H1 (cell line): Measurements from ENCODE around the gene POC1B. TPM values are rescaled to one million over a fixed set of nuclear protein-coding genes. Genes with fewer than 3 reads are reported as not detected.

Experiments used
- CTCF ChIA-PET: fragments of 300-600 bp; sonication (Branson Sonifier 250); formaldehyde crosslinking; loops from one replicate; lab custom pipeline; 2021; ENCODE audit not compliant: partially characterized antibody; lab: Charles Lee
- POLR2A ChIA-PET: fragments of 300-600 bp; sonication (Branson Sonifier 250); formaldehyde crosslinking; loops from one replicate; lab custom pipeline; 2021; ENCODE audit warnings: inconsistent platforms; ENCODE audit not compliant: partially characterized antibody; lab: Charles Lee
- DNase-seq, 2 experiments: peaks; one replicate each; pipeline versions ENCODE4 v3.0.0 to v3.0.0-alpha.2; 2010 to 2022; ENCODE audit warnings: low spot score in 2 of 2, low read depth in 1 of 2, mixed read lengths in 1 of 2
- FAIRE-seq: peaks from 2 replicates; lab custom pipeline; 2011; peaks lifted over from hg19 to GRCh38; lab: Jason Lieb, UNC
- H2AFZ ChIP-seq: 2 replicates; pipeline ENCODE4 v1.8.1; 2012; ENCODE audit warnings: low read length, inconsistent platforms
- H2AK5ac ChIP-seq: 2 replicates; pipeline ENCODE4 v1.6.1; 2013; ENCODE audit warnings: low read depth, low read length
- H2BK120ac ChIP-seq: replicated peaks from 2 replicates; pipeline ENCODE3; 2013; ENCODE audit warnings: low read depth, low read length, inconsistent platforms
- H2BK12ac ChIP-seq: 2 replicates; pipeline ENCODE4 v1.6.1; 2013; ENCODE audit warnings: low read depth, low read length
- H2BK15ac ChIP-seq: 2 replicates; pipeline ENCODE4 v1.6.1; 2013; ENCODE audit warnings: low read length
- H2BK20ac ChIP-seq: 2 replicates; pipeline ENCODE4 v1.6.1; 2013; ENCODE audit warnings: low read length
- H2BK5ac ChIP-seq: 2 replicates; pipeline ENCODE4 v1.6.1; 2013; ENCODE audit warnings: low read depth, low read length
- H3K14ac ChIP-seq: 2 replicates; pipeline ENCODE4 v1.6.1; 2013; ENCODE audit warnings: inconsistent platforms; ENCODE audit not compliant: insufficient read length
- H3K18ac ChIP-seq: 2 replicates; pipeline ENCODE4 v1.6.1; 2013; ENCODE audit warnings: low read length; ENCODE audit errors: extremely low read depth
- H3K23ac ChIP-seq: 2 replicates; pipeline ENCODE4 v1.6.1; 2013; ENCODE audit warnings: inconsistent platforms; ENCODE audit not compliant: insufficient read length
- H3K23me2 ChIP-seq: 2 replicates; pipeline ENCODE4 v1.6.1; 2013; ENCODE audit warnings: low read depth, low read length
- H3K27ac ChIP-seq: 2 replicates; pipeline ENCODE4 v1.6.1; 2011; ENCODE audit warnings: low read depth, low read length, inconsistent platforms
- H3K27me3 ChIP-seq, 4 experiments: replicated peaks in 1 of 4; 1 replicate in 1 of 4; 2 replicates in 3 of 4; pipeline versions ENCODE4 v1.6.1 to v1.8.1; 2011 to 2013; ENCODE audit warnings: low read length in 3 of 4, mild to moderate bottlenecking in 3 of 4, inconsistent platforms in 2 of 4, mixed read lengths in 2 of 4, moderate library complexity in 1 of 4; ENCODE audit not compliant: control insufficient read depth in 3 of 4, insufficient read depth in 3 of 4; ENCODE audit errors: extremely low read depth in 1 of 4
- H3K36me3 ChIP-seq, 4 experiments: 2 replicates each; pipeline versions ENCODE4 v1.6.1 to v1.8.1; 2011 to 2013; ENCODE audit warnings: mild to moderate bottlenecking in 4 of 4, low read length in 3 of 4, moderate library complexity in 2 of 4, control low read depth in 1 of 4, inconsistent platforms in 1 of 4; ENCODE audit not compliant: insufficient read depth in 4 of 4, control insufficient read depth in 2 of 4
- H3K4ac ChIP-seq: replicated peaks from 2 replicates; pipeline ENCODE3; 2013; ENCODE audit warnings: low read length, low read depth, mixed read lengths, inconsistent platforms; ENCODE audit not compliant: insufficient read length
- H3K4me1 ChIP-seq, 4 experiments: replicated peaks in 1 of 4; 1 replicate in 1 of 4; 2 replicates in 3 of 4; pipeline versions ENCODE4 v1.6.1 to v1.8.1; 2011 to 2013; ENCODE audit warnings: low read length in 3 of 4, inconsistent platforms in 2 of 4, mixed read lengths in 1 of 4; ENCODE audit not compliant: insufficient read depth in 4 of 4, control insufficient read depth in 3 of 4
- H3K4me2 ChIP-seq, 2 experiments: 2 replicates each; pipeline versions ENCODE4 v1.6.1 to v1.8.1; 2011 to 2013; ENCODE audit warnings: low read depth in 2 of 2, low read length in 2 of 2, control low read depth in 1 of 2, inconsistent platforms in 1 of 2, mild to moderate bottlenecking in 1 of 2; ENCODE audit not compliant: insufficient read depth in 1 of 2
- H3K4me3 ChIP-seq, 4 experiments: fragments of 200-600, 300-600 bp in 1 of 4; sonication (generic), shearing (Covaris generic), sonication (Bioruptor Twin) in 1 of 4; 2 replicates each; pipeline versions ENCODE4 v1.5.1 to v1.8.1; 2011 to 2016; ENCODE audit warnings: low read length in 4 of 4, low read depth in 3 of 4, control low read depth in 2 of 4, inconsistent platforms in 2 of 4, mild to moderate bottlenecking in 2 of 4, mixed read lengths in 1 of 4, moderate library complexity in 1 of 4; ENCODE audit not compliant: insufficient read depth in 2 of 4; ENCODE audit errors: extremely low read depth in 1 of 4
- H3K56ac ChIP-seq: replicated peaks from 2 replicates; pipeline ENCODE3; 2013; ENCODE audit warnings: low read depth, mild to moderate bottlenecking, mixed read lengths, low read length, inconsistent platforms; ENCODE audit not compliant: insufficient read length
- H3K79me1 ChIP-seq: 2 replicates; pipeline ENCODE4 v1.6.1; 2013; ENCODE audit warnings: low read depth, low read length, control low read depth
- H3K79me2 ChIP-seq, 2 experiments: 2 replicates each; pipeline versions ENCODE4 v1.6.1 to v1.8.1; 2012 to 2013; ENCODE audit warnings: low read length in 2 of 2, mild to moderate bottlenecking in 2 of 2, inconsistent platforms in 1 of 2; ENCODE audit not compliant: insufficient read depth in 2 of 2, control insufficient read depth in 1 of 2
- H3K9ac ChIP-seq, 4 experiments: replicated peaks in 1 of 4; 1 replicate in 1 of 4; 2 replicates in 3 of 4; pipeline versions ENCODE4 v1.6.1 to v1.8.1; 2011 to 2013; ENCODE audit warnings: low read depth in 3 of 4, low read length in 3 of 4, control low read depth in 2 of 4, mild to moderate bottlenecking in 2 of 4, moderate library complexity in 2 of 4, inconsistent platforms in 1 of 4; ENCODE audit errors: extremely low read depth in 1 of 4
- H3K9me3 ChIP-seq, 2 experiments: 2 replicates each; pipeline versions ENCODE4 v1.6.1 to v1.8.1; 2012 to 2013; ENCODE audit warnings: mild to moderate bottlenecking in 2 of 2, moderate library complexity in 2 of 2, control low read depth in 1 of 2, inconsistent platforms in 1 of 2, low read depth in 1 of 2, low read length in 1 of 2, mixed read lengths in 1 of 2; ENCODE audit not compliant: insufficient read depth in 2 of 2
- H4K20me1 ChIP-seq, 2 experiments: replicated peaks in 1 of 2; 2 replicates each; pipeline versions ENCODE3 to v1.8.1; 2011 to 2013; ENCODE audit warnings: inconsistent platforms in 2 of 2, low read length in 2 of 2, mild to moderate bottlenecking in 1 of 2; ENCODE audit not compliant: insufficient read depth in 2 of 2, control insufficient read depth in 1 of 2
- H4K5ac ChIP-seq: 2 replicates; pipeline ENCODE4 v1.6.1; 2013; ENCODE audit warnings: low read length, low read depth, mixed read lengths, inconsistent platforms; ENCODE audit not compliant: insufficient read length
- H4K8ac ChIP-seq: 2 replicates; pipeline ENCODE4 v1.8.0; 2013; ENCODE audit warnings: mild to moderate bottlenecking, moderate library complexity, low read length, inconsistent platforms; ENCODE audit not compliant: insufficient read depth; ENCODE audit errors: extremely low read depth
- H4K91ac ChIP-seq: replicated peaks from 2 replicates; pipeline ENCODE3; 2013; ENCODE audit warnings: low read length, mixed read lengths, inconsistent platforms; ENCODE audit not compliant: insufficient read length
- CHD1 ChIP-seq: IDR thresholded peaks from 2 replicates; pipeline ENCODE4 v1.6.1; 2012; ENCODE audit warnings: low read depth, low read length, improper control_type of control experiment
- HDAC2 ChIP-seq, 2 experiments: fragments of 300-600 bp in 1 of 2; sonication (generic) in 1 of 2; IDR thresholded peaks; 2 replicates each; pipeline ENCODE4 v1.6.1; 2011 to 2012; ENCODE audit warnings: low read depth in 2 of 2, low read length in 2 of 2, mild to moderate bottlenecking in 2 of 2, moderate library complexity in 2 of 2, borderline replicate concordance in 1 of 2, inconsistent platforms in 1 of 2
- HDAC6 ChIP-seq: IDR thresholded peaks from one replicate; pipeline ENCODE4 v1.7.1; 2012; ENCODE audit warnings: low read depth, mild to moderate bottlenecking, inconsistent platforms, low read length, moderate library complexity
- MAFK ChIP-seq: IDR thresholded peaks from 2 replicates; pipeline ENCODE4 v1.6.1; 2012; ENCODE audit warnings: low read depth, mild to moderate bottlenecking, improper control_type of control experiment, low read length
- RBBP5 ChIP-seq: IDR thresholded peaks from 2 replicates; pipeline ENCODE4 v1.7.1; 2012; ENCODE audit warnings: low read depth, mild to moderate bottlenecking, inconsistent platforms, low read length, moderate library complexity, borderline replicate concordance
- RXRA ChIP-seq: IDR thresholded peaks from 2 replicates; pipeline ENCODE4 v1.6.1; 2011; ENCODE audit warnings: low read depth, mild to moderate bottlenecking, low read length, moderate library complexity; ENCODE audit not compliant: insufficient read depth
- SIRT6 ChIP-seq: IDR thresholded peaks from one replicate; pipeline ENCODE4 v1.7.1; 2012; ENCODE audit warnings: low read length, inconsistent platforms
- ZNF274 ChIP-seq: IDR thresholded peaks from 2 replicates; pipeline ENCODE4 v1.7.0; 2012; ENCODE audit warnings: low read length, borderline replicate concordance; ENCODE audit errors: extremely low read depth
- WGBS, 2 experiments: shearing (Covaris generic) in 1 of 2; methylation state at CpG; one replicate each; pipeline versions ENCODE4 v1.1.6 to v1.1.7; 2013 to 2015; ENCODE audit warnings: low lambda C conversion rate in 2 of 2, mixed read lengths in 2 of 2, inconsistent platforms in 1 of 2, low coverage in 1 of 2, missing lambda C conversion rate in 1 of 2; ENCODE audit not compliant: insufficient replicate concordance in 2 of 2, insufficient coverage in 1 of 2, insufficient read length in 1 of 2; ENCODE audit errors: extremely low coverage in 1 of 2, missing lambda C conversion rate in 1 of 2; 5-methylcytosine and 5-hydroxymethylcytosine counted together
- polyA plus RNA-seq, 7 experiments: library from polyadenylated mRNA; depleted of rRNA in 3 of 7; stranded (reverse) in 5 of 7; unstranded in 2 of 7; fragments of >200 nt in 5 of 7; fragments of 200-250 nt in 2 of 7; gene quantifications; 1 replicate in 5 of 7; 2 replicates in 1 of 7; 4 replicates in 1 of 7; pipeline versions ENCODE4 v1.2.1 to v1.2.3, GENCODE V29; 2011 to 2013; ENCODE audit warnings: missing spikeins in 2 of 7, mixed read lengths in 2 of 7
- total RNA-seq: library from RNA; stranded (reverse); fragmentation: NEBNext Ultra II Directional; extraction: Animal tissue kit (Norgen Biotek cat#: 25700); gene quantifications from 2 replicates; pipeline ENCODE4 v1.2.1, GENCODE V29; 2021
- TF ChIP-seq, protein P1 (sequence below): IDR thresholded peaks from 2 replicates; pipeline ENCODE4 v1.6.1; 2011; ENCODE audit warnings: low read length, improper control_type of control experiment
- TF ChIP-seq, protein P2 (sequence below), 3 experiments: IDR thresholded peaks; 1 replicate in 2 of 3; 2 replicates in 1 of 3; pipeline versions ENCODE4 v1.5.1 to v1.6.1; 2011; ENCODE audit warnings: low read length in 3 of 3, mild to moderate bottlenecking in 3 of 3, inconsistent platforms in 2 of 3, low read depth in 1 of 3, moderate library complexity in 1 of 3; ENCODE audit not compliant: insufficient read depth in 1 of 3; ENCODE audit errors: control extremely low read depth in 1 of 3

POC1B gene
- total and polyA plus RNA-seq, 2 of the 8 experiments (the other 6 are each of a cell fraction or from before 2014, with no cell fraction given): 7.5 to 16.3 TPM

DNA sequence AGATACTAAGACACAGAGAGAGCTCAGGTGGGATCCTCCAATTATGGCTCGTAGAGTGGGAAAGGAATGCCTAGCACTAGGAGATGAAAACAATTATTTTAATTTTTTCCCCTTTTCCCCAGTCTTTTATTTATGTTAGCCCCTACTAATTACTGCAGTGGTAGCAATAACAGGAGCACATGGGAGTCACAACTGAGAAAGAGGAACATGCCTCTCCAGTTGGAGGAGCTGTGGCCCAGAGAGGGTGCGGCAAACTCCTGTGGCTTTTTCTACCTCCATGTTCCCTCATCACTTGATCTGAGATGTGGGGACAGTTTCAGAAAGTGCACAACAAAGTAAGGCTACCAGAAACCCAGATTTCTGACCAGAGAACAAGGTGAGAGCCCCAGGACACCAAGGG, 25.9 kb upstream of the POC1B start:
- no peak overlapping the region for H2BK15ac ChIP-seq
- CTCF ChIA-PET: interaction anchor here (0.6 kb wide), 1 partner anchor 692 kb away, joined by 3 read pairs; no protein-coding TSS in a partner anchor
- TF ChIP-seq, protein P1, sequence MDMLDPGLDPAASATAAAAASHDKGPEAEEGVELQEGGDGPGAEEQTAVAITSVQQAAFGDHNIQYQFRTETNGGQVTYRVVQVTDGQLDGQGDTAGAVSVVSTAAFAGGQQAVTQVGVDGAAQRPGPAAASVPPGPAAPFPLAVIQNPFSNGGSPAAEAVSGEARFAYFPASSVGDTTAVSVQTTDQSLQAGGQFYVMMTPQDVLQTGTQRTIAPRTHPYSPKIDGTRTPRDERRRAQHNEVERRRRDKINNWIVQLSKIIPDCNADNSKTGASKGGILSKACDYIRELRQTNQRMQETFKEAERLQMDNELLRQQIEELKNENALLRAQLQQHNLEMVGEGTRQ: no peak
- TF ChIP-seq RBBP5 (no peak), SIRT6 (no peak), ZNF274 (no peak), HDAC6 (no peak), CHD1 (no peak), RXRA (no peak), HDAC2 (IDR thresholded peaks at IDR 0.05; ENCODE audit: borderline replicate concordance in 1 of 2, low read depth in 2 of 2, low read length in 2 of 2) (no peak), MAFK (no peak)
- TF ChIP-seq, protein P2, sequence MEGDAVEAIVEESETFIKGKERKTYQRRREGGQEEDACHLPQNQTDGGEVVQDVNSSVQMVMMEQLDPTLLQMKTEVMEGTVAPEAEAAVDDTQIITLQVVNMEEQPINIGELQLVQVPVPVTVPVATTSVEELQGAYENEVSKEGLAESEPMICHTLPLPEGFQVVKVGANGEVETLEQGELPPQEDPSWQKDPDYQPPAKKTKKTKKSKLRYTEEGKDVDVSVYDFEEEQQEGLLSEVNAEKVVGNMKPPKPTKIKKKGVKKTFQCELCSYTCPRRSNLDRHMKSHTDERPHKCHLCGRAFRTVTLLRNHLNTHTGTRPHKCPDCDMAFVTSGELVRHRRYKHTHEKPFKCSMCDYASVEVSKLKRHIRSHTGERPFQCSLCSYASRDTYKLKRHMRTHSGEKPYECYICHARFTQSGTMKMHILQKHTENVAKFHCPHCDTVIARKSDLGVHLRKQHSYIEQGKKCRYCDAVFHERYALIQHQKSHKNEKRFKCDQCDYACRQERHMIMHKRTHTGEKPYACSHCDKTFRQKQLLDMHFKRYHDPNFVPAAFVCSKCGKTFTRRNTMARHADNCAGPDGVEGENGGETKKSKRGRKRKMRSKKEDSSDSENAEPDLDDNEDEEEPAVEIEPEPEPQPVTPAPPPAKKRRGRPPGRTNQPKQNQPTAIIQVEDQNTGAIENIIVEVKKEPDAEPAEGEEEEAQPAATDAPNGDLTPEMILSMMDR (IDR thresholded peaks at IDR 0.05; ENCODE audit: control extremely low read depth in 1 of 3, insufficient read depth in 1 of 3, low read depth in 1 of 3, low read length in 3 of 3): no peak

More for the DNA sequence above, 25.9 kb upstream of the POC1B start:
- H3K23ac ChIP-seq: no peak overlapping the region
- H2AK5ac ChIP-seq: no peak overlapping the region
- no peak overlapping the region for H4K8ac ChIP-seq
- H3K36me3 ChIP-seq: no peaks in the 10 kb centered on the region
- no peak overlapping the region for H2BK12ac ChIP-seq
- no peak overlapping the region for H3K4me3 ChIP-seq
- H3K4ac ChIP-seq: no peak overlapping the region
- no peak overlapping the region for H3K4me2 ChIP-seq
- DNase-seq (no peak), FAIRE-seq (no peak)
- no peak overlapping the region for H3K18ac ChIP-seq
- H2BK120ac ChIP-seq: no peak overlapping the region
- WGBS, 2 experiments: 93% methylated on average over 2 of the region's 2 CpGs; no CpG with 5 or more reads in 1 of the 2 experiments
- H3K9ac ChIP-seq: no peak overlapping the region
- POLR2A ChIA-PET: interaction anchor here (0.6 kb wide), 1 partner anchor 97 kb away, joined by 3 read pairs; no protein-coding TSS in a partner anchor
- no peak overlapping the region for H3K56ac ChIP-seq
- H4K20me1 ChIP-seq: no peaks in the 10 kb centered on the region
- no peaks in the 10 kb centered on the region for H3K79me1 ChIP-seq
- no peak overlapping the region for H2BK5ac ChIP-seq
- H3K14ac ChIP-seq: no peak overlapping the region
- no peak overlapping the region for H3K27ac ChIP-seq
- no peak overlapping the region for H4K5ac ChIP-seq
- no peaks in the 10 kb centered on the region for H3K9me3 ChIP-seq
- no peak overlapping the region for H4K91ac ChIP-seq
- no peak overlapping the region for H2AFZ ChIP-seq
- H3K79me2 ChIP-seq: no peaks in the 10 kb centered on the region
- no peaks in the 10 kb centered on the region for H3K23me2 ChIP-seq
- no peaks in the 10 kb centered on the region for H3K27me3 ChIP-seq
- H3K4me1 ChIP-seq: no peaks in the 10 kb centered on the region
- no peak overlapping the region for H2BK20ac ChIP-seq
